WERI-Rb-1 (cell line): ENCODE measurements around the gene GUCA2B.
A peak's percentile ranks its signal among the peaks of the same experiment; 100 is the strongest.

Source experiments
- DNase-seq: peaks from one replicate; pipeline ENCODE4 v3.0.0-alpha.2; 2020
- H3K27ac ChIP-seq: fragments of 250-450 bp; sonication (Bioruptor Pico); 2 replicates; pipeline ENCODE4 v1.5.1; 2020; ENCODE audit warnings: mild to moderate bottlenecking, moderate library complexity
- H3K27me3 ChIP-seq: fragments of 250-450 bp; sonication (Bioruptor Pico); 2 replicates; pipeline ENCODE4 v1.5.1; 2021; ENCODE audit warnings: mild to moderate bottlenecking, low read depth, moderate library complexity; ENCODE audit not compliant: insufficient read depth, severe bottlenecking
- H3K36me3 ChIP-seq: fragments of 250-450 bp; sonication (Bioruptor Pico); 2 replicates; pipeline ENCODE4 v1.5.1; 2020; ENCODE audit warnings: mild to moderate bottlenecking, moderate library complexity
- H3K4me3 ChIP-seq: 2 replicates; pipeline ENCODE4 v1.5.1; 2011; ENCODE audit warnings: low read depth, mild to moderate bottlenecking, control low read depth, low read length
- H3K9me3 ChIP-seq: fragments of 250-450 bp; sonication (Bioruptor Pico); 2 replicates; pipeline ENCODE4 v1.5.1; 2021; ENCODE audit warnings: mild to moderate bottlenecking, moderate library complexity; ENCODE audit not compliant: severe bottlenecking
- TF ChIP-seq, protein P1 (sequence below): IDR thresholded peaks from 2 replicates; pipeline ENCODE4 v1.5.1; 2011; ENCODE audit warnings: low read depth, mild to moderate bottlenecking, control low read depth, inconsistent platforms, low read length

Gene GUCA2B

DNA sequence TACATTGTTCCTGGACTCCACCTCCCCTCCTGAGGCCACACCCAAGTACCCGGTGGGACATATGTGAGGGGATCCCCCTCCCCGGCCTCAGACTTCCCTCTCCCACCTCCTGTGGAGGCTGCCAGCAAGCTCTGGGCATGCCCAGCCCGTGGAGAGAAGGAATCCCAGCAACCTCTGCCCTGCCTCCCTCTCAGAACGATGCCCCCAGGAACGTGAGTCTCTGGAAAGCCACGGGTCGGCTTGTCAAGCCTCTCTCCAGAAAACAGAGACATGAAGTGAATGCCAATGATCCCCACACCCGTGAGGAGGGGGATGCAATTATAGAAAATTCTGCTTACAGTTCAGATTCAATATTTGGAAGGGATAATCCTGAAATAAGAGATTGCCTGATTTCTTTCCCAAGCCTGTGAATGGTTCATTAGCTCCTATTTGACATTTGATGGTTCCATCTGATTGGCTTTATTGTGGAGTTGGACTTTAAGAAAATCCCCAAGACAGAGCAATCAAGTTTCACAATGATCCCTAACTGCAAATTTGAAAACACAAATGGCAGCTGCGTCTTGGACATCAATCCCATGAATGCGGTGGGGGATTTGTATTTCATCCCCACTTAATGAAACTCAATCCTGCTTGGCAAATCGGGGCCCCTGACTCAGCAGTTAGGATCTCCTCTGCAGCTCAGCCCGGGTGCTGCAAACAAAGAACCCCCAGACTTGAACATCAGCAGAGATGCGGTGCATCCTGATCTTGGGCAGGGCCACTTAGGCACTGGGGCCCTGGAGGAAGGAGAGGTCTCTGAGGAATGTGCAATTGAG, 9.1 kb upstream of the GUCA2B start:
- TF ChIP-seq, protein P1, sequence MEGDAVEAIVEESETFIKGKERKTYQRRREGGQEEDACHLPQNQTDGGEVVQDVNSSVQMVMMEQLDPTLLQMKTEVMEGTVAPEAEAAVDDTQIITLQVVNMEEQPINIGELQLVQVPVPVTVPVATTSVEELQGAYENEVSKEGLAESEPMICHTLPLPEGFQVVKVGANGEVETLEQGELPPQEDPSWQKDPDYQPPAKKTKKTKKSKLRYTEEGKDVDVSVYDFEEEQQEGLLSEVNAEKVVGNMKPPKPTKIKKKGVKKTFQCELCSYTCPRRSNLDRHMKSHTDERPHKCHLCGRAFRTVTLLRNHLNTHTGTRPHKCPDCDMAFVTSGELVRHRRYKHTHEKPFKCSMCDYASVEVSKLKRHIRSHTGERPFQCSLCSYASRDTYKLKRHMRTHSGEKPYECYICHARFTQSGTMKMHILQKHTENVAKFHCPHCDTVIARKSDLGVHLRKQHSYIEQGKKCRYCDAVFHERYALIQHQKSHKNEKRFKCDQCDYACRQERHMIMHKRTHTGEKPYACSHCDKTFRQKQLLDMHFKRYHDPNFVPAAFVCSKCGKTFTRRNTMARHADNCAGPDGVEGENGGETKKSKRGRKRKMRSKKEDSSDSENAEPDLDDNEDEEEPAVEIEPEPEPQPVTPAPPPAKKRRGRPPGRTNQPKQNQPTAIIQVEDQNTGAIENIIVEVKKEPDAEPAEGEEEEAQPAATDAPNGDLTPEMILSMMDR = no peak
- DNase-seq = peak; percentile 37
- Histone ChIP-seq H3K27me3 (no peaks in the 10 kb centered on the region), H3K36me3 (no peaks in the 10 kb centered on the region), H3K27ac (no peak overlapping the region), H3K4me3 (no peak overlapping the region), H3K9me3 (no peaks in the 10 kb centered on the region)

DNA sequence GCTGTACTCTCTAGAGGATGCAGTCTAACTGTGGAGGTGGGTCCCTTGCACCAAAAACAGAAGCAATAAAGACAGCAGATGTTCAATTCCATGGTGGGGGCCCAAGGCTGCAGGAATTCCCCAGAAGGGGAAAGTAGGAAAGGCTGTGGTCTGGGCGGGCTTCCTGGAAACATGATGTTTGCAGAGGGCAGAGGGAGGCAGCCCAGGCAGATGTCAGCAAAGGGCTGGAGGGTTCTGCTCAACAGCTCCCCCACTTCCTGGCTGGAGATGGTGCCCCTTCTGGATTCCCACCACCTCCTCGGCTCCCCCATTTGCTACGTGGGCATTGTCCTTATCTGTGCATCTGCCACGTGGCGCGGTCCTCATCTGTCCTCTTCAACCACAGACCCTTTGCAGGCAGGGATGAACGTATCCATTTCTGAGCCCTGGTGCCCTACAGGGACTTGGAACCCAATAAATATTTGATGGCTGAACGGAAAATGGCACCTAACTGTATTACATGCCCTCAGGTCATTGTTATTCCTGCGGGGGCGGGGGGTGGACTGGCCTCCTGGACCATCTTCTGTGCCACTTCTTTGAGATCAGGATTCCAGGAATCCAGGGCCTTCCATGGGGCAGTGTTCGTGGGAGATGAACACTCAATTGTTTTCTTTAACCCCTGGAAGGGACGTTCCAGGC, 8.4 kb upstream of the GUCA2B start:
- H3K36me3 ChIP-seq = no peaks in the 10 kb centered on the region
- TF ChIP-seq, protein P1 = 0 out of 2 replicates have a peak, but pooled peaks have one; percentile 29
- H3K27ac ChIP-seq = no peak overlapping the region
- no peaks in the 10 kb centered on the region for H3K27me3 ChIP-seq
- H3K4me3 ChIP-seq = no peak overlapping the region
- no peaks in the 10 kb centered on the region for H3K9me3 ChIP-seq
- no peak for DNase-seq

DNA sequence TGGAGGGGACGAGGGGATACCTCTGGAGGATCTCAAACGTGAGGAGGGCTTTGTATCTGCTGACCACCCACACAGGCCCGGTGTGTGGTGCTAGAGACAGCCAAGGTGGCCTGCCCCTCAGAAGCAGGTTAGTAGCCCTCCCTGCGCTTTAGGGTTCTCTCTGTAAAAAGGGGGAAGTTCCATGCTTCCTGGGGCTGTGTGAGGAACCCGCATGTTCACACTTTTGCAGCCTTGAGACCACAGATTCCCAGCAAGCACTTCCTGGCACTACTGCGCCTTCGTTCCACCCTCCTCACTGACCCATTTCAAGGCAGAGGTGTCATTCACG, 7.9 kb upstream of the GUCA2B start:
- Histone ChIP-seq H3K4me3 (no peak overlapping the region), H3K9me3 (no peaks in the 10 kb centered on the region), H3K36me3 (no peaks in the 10 kb centered on the region), H3K27ac (no peak overlapping the region), H3K27me3 (no peaks in the 10 kb centered on the region)
- no peak for DNase-seq
- TF ChIP-seq, protein P1 = no peak

DNA sequence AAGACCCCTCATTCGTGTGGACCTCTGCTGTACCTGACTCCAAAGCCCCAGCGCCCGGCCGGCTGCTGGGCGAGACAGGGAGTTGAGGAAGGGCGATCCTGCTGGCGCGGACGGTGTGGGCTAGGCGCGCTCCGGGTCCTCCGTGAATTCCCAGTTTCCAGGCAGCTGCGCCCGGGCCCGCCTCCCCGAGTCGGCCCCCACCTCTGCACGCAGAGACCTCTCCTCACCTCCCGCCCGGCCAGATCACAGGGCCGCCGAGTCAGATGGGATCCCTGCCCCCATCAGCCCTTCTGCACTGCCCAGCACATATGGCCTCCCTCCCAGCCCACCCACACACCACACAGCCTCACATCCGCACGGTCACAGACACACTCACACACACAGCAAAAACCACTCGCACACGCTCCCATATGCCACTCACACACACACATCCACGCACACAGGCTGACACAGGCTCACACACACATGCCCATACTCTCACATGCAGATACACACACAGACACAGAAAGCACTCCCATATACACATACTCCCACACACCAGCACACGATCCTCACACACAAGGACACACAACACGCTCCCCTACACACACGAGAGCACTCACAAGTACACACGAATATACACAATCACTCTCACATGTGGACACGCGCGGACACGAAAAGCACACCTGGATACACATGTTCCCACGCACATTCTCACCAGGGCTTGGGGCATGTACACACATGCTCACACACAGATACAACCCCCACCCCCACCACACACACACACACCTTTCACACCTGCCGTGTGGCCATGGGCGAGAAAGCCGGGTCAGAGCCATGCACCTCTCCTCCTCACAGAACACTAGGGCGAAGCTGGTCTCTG, 7.2 kb upstream of the GUCA2B start:
- Histone ChIP-seq H3K9me3 (no peaks in the 10 kb centered on the region), H3K4me3 (no peak overlapping the region), H3K36me3 (no peaks in the 10 kb centered on the region), H3K27me3 (no peaks in the 10 kb centered on the region), H3K27ac (no peak overlapping the region)
- peak; percentile 38 for DNase-seq
- TF ChIP-seq, protein P1 = no peak

DNA sequence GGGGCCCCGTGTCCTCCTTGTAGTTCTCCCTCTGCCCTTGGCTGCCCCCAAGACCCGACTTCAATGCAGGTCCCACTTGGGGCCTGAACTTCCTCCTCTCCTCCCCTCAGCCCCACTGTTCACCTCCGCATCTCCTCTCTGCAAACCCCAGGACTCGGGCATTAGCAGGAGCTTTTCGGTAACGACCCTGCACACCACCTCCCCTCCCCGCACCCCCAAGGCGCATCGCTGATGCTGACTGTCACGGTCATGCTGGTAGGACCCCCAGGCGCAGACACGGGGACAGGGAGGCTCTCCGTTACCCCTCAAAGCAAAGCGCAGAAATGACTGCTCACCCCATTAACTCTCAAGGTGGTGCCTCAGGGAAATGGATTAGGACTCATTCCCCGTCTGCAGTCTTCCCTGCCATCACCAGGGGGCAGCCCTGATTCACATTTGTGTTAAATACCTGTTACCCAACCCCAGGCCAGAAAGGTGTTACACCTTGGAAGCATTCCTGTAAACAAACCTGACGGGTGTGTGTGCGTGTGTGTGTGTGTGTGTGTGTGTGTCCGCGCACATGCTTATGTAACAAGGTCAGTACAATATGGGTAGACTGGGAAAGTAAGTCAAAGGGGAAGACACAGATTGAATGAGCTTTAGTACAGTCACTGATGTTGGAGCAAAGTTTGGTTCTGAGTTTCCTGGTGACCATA, 6.4 kb upstream of the GUCA2B start:
- H3K4me3 ChIP-seq = no peak overlapping the region
- H3K27me3 ChIP-seq = no peaks in the 10 kb centered on the region
- H3K36me3 ChIP-seq = no peaks in the 10 kb centered on the region
- TF ChIP-seq, protein P1 = peak; percentile 86
- no peak overlapping the region for H3K27ac ChIP-seq
- no peaks in the 10 kb centered on the region for H3K9me3 ChIP-seq
- peak; percentile 77 for DNase-seq
